ENCODE data around the gene RRP1.

Gene RRP1

DNA sequence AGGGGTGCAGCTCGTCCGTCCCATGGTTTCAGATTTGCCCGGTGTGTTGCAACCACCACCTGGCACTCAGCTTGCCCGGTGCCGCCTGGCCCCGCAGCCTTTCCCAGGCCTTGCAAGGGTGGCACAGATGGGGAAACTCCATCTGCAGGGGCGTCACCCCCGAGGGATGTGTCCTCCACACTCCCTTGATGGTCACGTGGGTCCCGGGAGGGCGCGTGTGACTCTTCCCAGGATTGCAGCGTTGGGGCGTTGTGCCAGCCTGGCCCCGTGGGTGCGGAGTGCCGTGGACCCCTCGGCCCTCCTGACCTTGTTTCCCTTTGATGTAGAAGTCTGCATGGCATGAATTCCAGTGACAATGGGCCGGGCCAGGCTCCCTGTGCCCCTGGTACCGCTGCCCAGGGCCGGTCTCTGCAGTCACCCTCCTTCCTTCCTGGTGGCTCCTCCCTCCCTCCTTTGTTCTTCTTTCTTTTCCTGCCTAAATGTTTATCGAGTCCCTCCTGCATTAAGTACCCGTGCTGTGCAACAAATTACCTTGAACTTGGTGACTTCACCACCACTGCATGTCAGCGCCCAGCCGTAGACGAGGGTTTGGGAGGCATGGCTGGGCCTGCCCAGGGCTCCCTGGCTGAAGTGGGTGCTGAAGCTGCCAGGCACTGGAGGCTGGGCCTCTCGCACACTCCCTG is 22.9 kb downstream of the RRP1 start:
- no peak for TF ChIP-seq PAX5 (IDR thresholded peaks at IDR 0.05; ENCODE audit: insufficient read depth, low read length, severe bottlenecking)
- no peak for TF ChIP-seq POLR2A (IDR thresholded peaks at IDR 0.05; ENCODE audit: low read depth, low read length)
- TF ChIP-seq TAF1 (IDR thresholded peaks at IDR 0.05; ENCODE audit: low read depth, low read length): no peak
- TF ChIP-seq POLR2AphosphoS5 (IDR thresholded peaks at IDR 0.05; ENCODE audit: low read depth, low read length): no peak
- TF ChIP-seq POU2F2 (IDR thresholded peaks at IDR 0.05; ENCODE audit: low read depth, low read length): no peak
- TF ChIP-seq SPI1 (IDR thresholded peaks at IDR 0.05; ENCODE audit: low read depth, low read length): no peak
- no peak for FAIRE-seq
- DNase-seq (ENCODE audit: insufficient read length, low spot score): no peak

DNA sequence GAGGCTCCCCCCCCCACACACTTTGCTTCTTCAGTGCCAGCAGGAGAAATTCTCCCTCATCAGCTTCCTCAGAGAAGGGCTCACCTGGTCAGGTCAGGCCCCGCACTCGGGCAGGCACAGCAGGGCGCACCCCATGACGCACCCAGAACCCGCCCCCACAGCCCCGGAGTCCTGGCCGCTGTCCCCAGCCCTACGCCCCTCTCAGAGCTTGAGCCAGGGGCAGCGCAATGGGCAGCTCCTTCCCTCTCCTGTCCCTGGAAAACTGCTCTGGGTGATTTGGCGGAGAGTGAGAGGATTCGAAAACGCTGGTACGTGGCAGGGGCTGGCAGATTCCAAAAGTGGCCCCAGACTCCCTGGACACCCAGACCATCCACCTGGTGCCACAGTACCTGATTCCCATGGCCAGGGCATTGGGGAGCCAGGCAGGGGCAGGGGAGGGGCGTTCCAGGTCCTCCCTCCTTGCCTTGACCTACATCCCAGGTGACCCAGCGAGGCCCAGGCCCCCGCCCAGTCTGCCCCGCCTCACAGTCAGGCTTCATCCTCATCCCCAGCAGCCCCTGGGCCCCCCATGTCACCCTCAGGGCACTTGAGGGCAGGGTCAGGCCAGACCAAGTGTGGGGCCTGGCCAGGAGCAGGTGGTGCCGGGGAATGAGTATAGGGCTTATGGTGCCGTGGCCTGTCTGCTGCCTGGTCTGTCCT is 23.7 kb downstream of the RRP1 start:
- TF ChIP-seq PAX5 (IDR thresholded peaks at IDR 0.05; ENCODE audit: insufficient read depth, low read length, severe bottlenecking) (no peak), POU2F2 (IDR thresholded peaks at IDR 0.05; ENCODE audit: low read depth, low read length) (no peak), POLR2AphosphoS5 (IDR thresholded peaks at IDR 0.05; ENCODE audit: low read depth, low read length) (no peak), SPI1 (IDR thresholded peaks at IDR 0.05; ENCODE audit: low read depth, low read length) (no peak), POLR2A (IDR thresholded peaks at IDR 0.05; ENCODE audit: low read depth, low read length) (no peak), TAF1 (IDR thresholded peaks at IDR 0.05; ENCODE audit: low read depth, low read length) (no peak)

DNA sequence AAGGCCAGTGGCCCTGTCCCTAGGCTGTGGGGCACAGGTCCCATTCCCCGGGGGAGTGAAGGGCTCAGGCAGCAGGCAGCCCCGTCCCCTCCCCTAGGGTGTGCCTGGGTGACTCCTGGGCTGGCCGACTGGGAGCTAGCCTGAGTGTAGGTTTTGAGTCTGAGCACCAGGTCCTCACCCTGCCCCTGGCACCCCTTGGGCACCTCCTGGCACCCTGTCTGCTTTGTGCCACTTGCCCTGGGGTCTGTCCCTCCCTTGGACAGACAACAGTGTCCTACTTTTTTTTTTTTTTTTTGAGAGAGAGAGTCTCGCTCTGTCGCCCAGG is 24.2 kb downstream of the RRP1 start:
- no peak for DNase-seq (ENCODE audit: insufficient read length, low spot score)
- TF ChIP-seq POLR2AphosphoS5 (IDR thresholded peaks at IDR 0.05; ENCODE audit: low read depth, low read length): no peak
- TF ChIP-seq PAX5 (IDR thresholded peaks at IDR 0.05; ENCODE audit: insufficient read depth, low read length, severe bottlenecking): no peak
- no peak for TF ChIP-seq TAF1 (IDR thresholded peaks at IDR 0.05; ENCODE audit: low read depth, low read length)
- no peak for TF ChIP-seq POU2F2 (IDR thresholded peaks at IDR 0.05; ENCODE audit: low read depth, low read length)
- no peak for TF ChIP-seq POLR2A (IDR thresholded peaks at IDR 0.05; ENCODE audit: low read depth, low read length)
- TF ChIP-seq SPI1 (IDR thresholded peaks at IDR 0.05; ENCODE audit: low read depth, low read length): no peak
- FAIRE-seq: no peak

More for the DNA sequence above, 23.7 kb downstream of the RRP1 start:
- DNase-seq (ENCODE audit: insufficient read length, low spot score) (no peak), FAIRE-seq (no peak)

DNA sequence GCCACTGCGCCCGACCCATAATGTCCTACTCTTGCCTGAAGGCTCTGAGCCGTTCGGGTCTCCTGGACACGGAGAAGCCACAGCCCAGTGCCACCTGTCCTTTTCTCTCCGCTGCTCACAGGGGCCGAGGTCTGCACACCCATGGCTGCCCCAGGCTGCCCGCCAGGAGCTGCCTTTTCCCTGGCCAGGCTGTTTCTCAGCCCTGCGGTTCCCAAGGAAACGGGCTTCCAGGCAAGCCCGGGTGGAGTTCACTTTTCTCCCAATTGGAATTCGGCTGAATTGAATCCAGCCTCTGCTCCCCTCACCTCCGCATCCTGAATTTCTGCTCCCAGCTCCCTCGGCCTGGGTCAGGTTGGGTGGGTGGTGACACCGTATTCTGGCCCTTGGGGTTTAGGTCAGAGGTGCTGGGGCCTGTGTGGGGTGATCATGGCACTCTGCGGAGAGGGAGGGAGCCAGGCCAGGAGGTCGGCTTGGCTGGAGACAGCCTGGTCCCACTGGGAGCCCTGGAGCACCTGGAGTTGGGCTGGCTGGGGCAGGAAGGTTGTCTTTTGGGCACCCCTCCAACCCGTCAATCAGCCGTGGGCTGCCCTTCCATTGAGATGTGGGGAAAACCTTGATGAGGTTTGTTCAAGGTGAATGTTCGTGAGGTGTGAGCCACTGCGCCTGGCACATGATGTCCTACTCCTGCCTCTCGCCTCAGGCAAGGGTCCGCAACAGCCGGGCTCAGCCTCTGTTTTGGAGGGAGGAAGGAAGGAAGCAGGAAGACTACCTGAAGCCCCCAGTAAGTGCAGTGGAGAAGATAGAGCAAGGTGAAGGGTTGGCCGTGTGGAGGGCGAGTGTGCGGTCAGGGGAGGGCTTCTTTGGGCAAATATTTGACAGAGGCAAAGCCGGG is 25.1 kb downstream of the RRP1 start:
- DNase-seq (ENCODE audit: insufficient read length, low spot score) (no peak), FAIRE-seq (no peak)

DNA sequence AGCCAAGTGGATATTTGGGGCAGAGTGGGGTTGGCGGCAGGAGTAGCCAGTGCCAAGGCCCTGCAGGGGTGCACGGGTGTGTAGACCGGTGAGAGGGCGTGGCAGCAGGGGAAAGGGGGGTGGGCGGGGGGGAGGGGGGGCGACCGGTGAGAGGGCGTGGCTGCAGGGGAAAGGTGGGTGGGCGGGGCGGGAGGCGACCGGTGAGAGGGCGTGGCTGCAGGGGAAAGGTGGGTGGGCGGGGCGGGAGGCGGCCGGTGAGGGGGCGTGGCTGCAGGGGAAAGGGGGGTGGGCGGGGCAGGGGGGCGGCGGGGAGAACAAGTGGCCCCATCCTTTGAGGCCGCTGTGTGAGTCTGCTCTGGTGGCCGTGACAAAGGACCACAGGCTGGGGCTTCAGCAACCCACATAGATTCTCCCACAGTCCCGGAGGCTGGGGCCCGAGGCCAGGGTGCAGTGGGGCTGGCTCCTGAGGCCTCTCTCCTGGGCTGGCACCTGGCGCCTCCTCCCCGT is 25.8 kb downstream of the RRP1 start:
- TF ChIP-seq SPI1 (IDR thresholded peaks at IDR 0.05; ENCODE audit: low read depth, low read length) (no peak), POLR2AphosphoS5 (IDR thresholded peaks at IDR 0.05; ENCODE audit: low read depth, low read length) (no peak), POU2F2 (IDR thresholded peaks at IDR 0.05; ENCODE audit: low read depth, low read length) (no peak), PAX5 (IDR thresholded peaks at IDR 0.05; ENCODE audit: insufficient read depth, low read length, severe bottlenecking) (no peak), TAF1 (IDR thresholded peaks at IDR 0.05; ENCODE audit: low read depth, low read length) (no peak), POLR2A (IDR thresholded peaks at IDR 0.05; ENCODE audit: low read depth, low read length) (no peak)
- FAIRE-seq (no peak), DNase-seq (ENCODE audit: insufficient read length, low spot score) (no peak)

More for the DNA sequence above, 25.1 kb downstream of the RRP1 start:
- no peak for TF ChIP-seq SPI1 (IDR thresholded peaks at IDR 0.05; ENCODE audit: low read depth, low read length)
- TF ChIP-seq POU2F2 (IDR thresholded peaks at IDR 0.05; ENCODE audit: low read depth, low read length): no peak
- no peak for TF ChIP-seq PAX5 (IDR thresholded peaks at IDR 0.05; ENCODE audit: insufficient read depth, low read length, severe bottlenecking)

DNA sequence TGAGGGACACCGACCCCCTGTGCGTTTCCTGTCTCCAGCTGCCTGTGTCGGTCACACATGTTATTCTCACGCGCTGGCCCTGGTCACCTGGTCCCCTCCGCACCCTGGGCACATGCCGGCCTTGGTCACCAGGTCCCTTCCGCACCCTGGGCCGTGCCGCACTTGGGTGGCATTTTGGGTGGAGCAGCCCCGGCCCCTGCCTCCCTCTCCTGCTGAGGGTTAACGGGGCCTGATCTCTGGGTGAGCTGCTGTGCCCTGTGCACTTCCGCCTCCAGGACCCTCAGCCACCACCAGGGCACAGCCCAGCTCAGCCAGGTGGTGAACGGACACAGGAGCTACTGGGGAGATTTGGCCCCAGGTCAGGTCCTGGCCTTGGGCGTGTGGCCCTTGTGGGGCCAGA is 26.6 kb downstream of the RRP1 start:
- no peak for DNase-seq (ENCODE audit: insufficient read length, low spot score)
- FAIRE-seq: no peak
- TF ChIP-seq POLR2AphosphoS5 (IDR thresholded peaks at IDR 0.05; ENCODE audit: low read depth, low read length) (no peak), PAX5 (IDR thresholded peaks at IDR 0.05; ENCODE audit: insufficient read depth, low read length, severe bottlenecking) (no peak), TAF1 (IDR thresholded peaks at IDR 0.05; ENCODE audit: low read depth, low read length) (no peak), POU2F2 (IDR thresholded peaks at IDR 0.05; ENCODE audit: low read depth, low read length) (no peak), POLR2A (IDR thresholded peaks at IDR 0.05; ENCODE audit: low read depth, low read length) (no peak), SPI1 (IDR thresholded peaks at IDR 0.05; ENCODE audit: low read depth, low read length) (no peak)

DNA sequence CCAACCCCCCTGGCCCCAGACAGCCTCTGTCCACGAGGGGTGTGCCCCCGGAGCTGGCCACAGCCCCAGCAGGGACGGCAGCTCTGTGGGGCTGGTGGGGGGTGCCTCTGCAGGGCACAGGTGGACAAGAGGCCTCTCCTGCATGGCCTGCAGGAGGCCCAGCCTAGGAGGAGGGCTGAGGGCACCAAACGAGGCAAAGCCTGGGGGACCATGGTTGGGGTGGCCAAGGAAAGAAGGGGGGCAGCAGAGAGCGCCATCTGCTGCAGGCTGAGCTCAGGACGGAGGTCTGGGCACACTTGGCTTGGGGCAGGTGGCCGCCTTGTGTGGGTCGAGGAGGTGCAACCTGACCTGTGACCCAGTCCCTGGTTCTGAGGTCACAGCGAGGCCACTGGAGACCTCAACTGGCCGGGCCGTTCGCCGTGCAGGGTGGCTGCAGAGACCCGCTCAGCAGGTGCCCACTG is 27.3 kb downstream of the RRP1 start:
- TF ChIP-seq POLR2A (IDR thresholded peaks at IDR 0.05; ENCODE audit: low read depth, low read length) (no peak), POLR2AphosphoS5 (IDR thresholded peaks at IDR 0.05; ENCODE audit: low read depth, low read length) (no peak), PAX5 (IDR thresholded peaks at IDR 0.05; ENCODE audit: insufficient read depth, low read length, severe bottlenecking) (no peak), TAF1 (IDR thresholded peaks at IDR 0.05; ENCODE audit: low read depth, low read length) (no peak), SPI1 (IDR thresholded peaks at IDR 0.05; ENCODE audit: low read depth, low read length) (no peak), POU2F2 (IDR thresholded peaks at IDR 0.05; ENCODE audit: low read depth, low read length) (no peak)

DNA sequence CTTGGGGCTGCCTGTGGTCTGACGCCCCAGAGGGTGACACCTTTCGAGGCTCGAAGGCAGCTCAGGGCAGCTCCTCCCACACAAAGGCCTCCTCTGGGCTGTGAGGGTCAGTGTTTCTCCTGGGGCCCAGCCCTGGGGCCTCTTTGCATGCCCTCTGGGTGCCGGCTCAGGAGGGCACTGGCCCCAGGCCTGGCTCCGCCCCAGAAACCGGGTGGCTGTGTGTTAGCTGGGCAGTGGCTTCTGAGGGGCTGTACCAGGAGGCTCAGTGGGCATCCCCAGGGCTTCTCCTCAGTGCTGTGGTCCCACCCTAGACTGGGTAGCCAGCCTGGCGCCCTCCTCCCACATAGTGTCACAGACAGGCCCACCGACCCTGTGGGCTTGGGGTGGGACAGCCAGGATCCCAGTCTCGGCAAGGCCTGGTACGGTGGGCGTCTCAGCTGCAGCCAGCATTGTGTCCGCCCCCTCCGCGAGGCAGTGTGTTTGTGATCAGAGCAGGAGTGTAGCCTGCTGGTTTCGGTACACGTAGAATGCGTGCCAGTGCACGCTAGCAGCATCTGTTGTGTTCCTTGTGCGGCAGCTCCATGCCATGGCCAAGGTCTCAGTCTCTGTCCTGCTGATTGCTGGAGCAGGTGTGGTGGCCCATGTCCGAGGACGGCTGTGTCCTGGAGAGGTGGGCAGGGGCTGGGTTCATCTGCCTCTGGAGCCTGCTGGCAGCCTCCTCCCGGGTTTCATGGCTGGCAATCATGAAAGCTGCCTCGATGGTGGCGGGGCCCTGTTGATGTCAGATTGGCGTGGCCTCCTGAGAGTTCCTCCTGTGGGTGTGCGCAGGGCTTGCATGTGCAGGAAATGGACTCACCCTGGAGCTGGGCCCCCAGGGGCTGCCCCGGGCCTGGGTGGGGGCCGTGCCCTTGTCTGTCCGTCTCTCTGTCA is 28.0 kb downstream of the RRP1 start:
- no peak for DNase-seq (ENCODE audit: insufficient read length, low spot score)
- TF ChIP-seq TAF1 (IDR thresholded peaks at IDR 0.05; ENCODE audit: low read depth, low read length) (no peak), POLR2AphosphoS5 (IDR thresholded peaks at IDR 0.05; ENCODE audit: low read depth, low read length) (no peak), POLR2A (IDR thresholded peaks at IDR 0.05; ENCODE audit: low read depth, low read length) (no peak), SPI1 (IDR thresholded peaks at IDR 0.05; ENCODE audit: low read depth, low read length) (no peak), POU2F2 (IDR thresholded peaks at IDR 0.05; ENCODE audit: low read depth, low read length) (no peak), PAX5 (IDR thresholded peaks at IDR 0.05; ENCODE audit: insufficient read depth, low read length, severe bottlenecking) (no peak)
- no peak for FAIRE-seq

More for the DNA sequence above, 27.3 kb downstream of the RRP1 start:
- DNase-seq (ENCODE audit: insufficient read length, low spot score): no peak
- no peak for FAIRE-seq
